ENCODE results near the gene TVP23B. TPM values are rescaled to one million over a fixed set of nuclear protein-coding genes. Genes with fewer than 3 reads are reported as not detected.

TVP23B gene
- 74.7 and 109 TPM in 2 replicates for total RNA-seq

GRCh38 chr17:18780991-18781718, at the start of gene TVP23B:
TVP23B (plus strand) TSS chr17:18781183; CDS start chr17:18781294, 111 bp downstream.

GRCh38 chr17:18743699-18744421, 37.1 kb upstream of the TVP23B start, which contains the start of gene FBXW10:
FBXW10 (plus strand) TSS chr17:18744054; CDS start chr17:18744245, 191 bp downstream.

Other genes with a start within 250 kb of the TVP23B start
- not detected in 2 replicates for gene TBC1D28, start 136.8 kb upstream of the TVP23B start, total RNA-seq
- 2.1 and 3.3 TPM in 2 replicates for gene FOXO3B, start 98.9 kb upstream of the TVP23B start, total RNA-seq
- 0.09 TPM in 1 of 2 replicates, not detected in the other for gene FBXW10, start 37.1 kb upstream of the TVP23B start, total RNA-seq
- gene PRPSAP2, start 76.9 kb downstream of the TVP23B start, total RNA-seq = 32.8 and 41.8 TPM in 2 replicates
- gene SLC5A10, start 171.0 kb downstream of the TVP23B start, total RNA-seq = under 0.01 and 0.09 TPM in 2 replicates
- gene FAM83G, start 223.6 kb downstream of the TVP23B start, total RNA-seq = 5.5 and 8.8 TPM in 2 replicates